ENCODE measurements around the gene SLC52A3. TPM values are rescaled to one million over a fixed set of nuclear protein-coding genes. Genes with fewer than 3 reads are reported as not detected.

Gene SLC52A3
- total RNA-seq (under 1 TPM in 1 of 2 donors, not detected in 1; 0.08 TPM), polyA plus RNA-seq (under 1 TPM; 0.06 TPM)

DNA sequence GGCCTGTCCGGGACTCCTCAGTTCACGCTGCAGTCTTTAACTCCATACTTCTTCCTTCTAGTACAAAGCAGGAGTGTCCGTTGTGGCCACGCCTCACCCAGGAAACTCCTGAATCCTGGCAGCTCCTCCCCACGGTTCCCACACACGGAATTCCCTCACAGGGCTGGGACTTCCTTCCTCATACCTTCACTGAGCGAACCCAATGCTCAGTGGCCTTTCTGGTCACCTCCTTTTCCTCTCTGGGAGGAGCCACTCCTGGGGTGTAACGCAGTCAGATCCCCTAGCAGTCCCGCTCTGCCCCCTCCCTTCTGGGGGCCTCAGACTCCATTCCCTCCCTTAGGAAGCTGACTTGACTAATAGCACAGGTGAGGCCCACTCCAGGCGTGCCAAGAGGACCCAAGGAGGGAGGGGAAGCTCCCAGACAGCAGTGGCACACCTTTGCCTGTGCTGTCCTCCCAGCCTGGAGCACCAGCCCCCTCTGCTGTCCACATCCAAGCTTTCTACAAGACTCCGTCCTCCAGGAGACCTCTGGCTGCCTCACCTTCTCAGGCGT lies at the start of gene SLC52A3:
Gene SLC52A3 (minus strand): TSS at position 75 of the 553 bp plus-strand sequence. CDS start 2,726 bp downstream, outside the sequence.
- no peak for DNase-seq (ENCODE audit: low spot score)
- Histone ChIP-seq H3K4me3 (ENCODE audit: low read depth in 1 of 3, low read length in 3 of 3) (no peak within 1 kb of the TSS), H3K27me3 (ENCODE audit: control insufficient read depth in 4 of 4, insufficient read depth in 4 of 4, low read length in 3 of 4) (peaks cover 0 to 5% (median 2%) of the 10 kb centered on the region in 4 donors), H3K9ac (ENCODE audit: low read depth in 1 of 2, low read length in 2 of 2) (no peak within 1 kb of the TSS), H3K36me3 (ENCODE audit: control insufficient read depth in 4 of 4, insufficient read depth in 3 of 4, low read depth in 1 of 4, low read length in 3 of 4) (no peaks in the 10 kb centered on the region), H3K4me1 (ENCODE audit: control insufficient read depth in 4 of 4, insufficient read depth in 4 of 4, low read length in 3 of 4) (no peaks in the 10 kb centered on the region), H3K27ac (ENCODE audit: low read depth in 1 of 2, low read length in 2 of 2) (no peak within 1 kb of the TSS), H3K9me3 (ENCODE audit: control insufficient read depth in 4 of 4, low read length in 3 of 4) (no peaks in the 10 kb centered on the region)
- 60% methylated on average over 12 of the region's 12 CpGs for WGBS
- TF ChIP-seq GABPA (IDR thresholded peaks at IDR 0.05 in 1 of 2, conservative IDR thresholded peaks at IDR 0.05 in 1 of 2) (no peak), REST (IDR thresholded peaks at IDR 0.05) (no peak), YY1 (IDR thresholded peaks at IDR 0.05) (no peak)

DNA sequence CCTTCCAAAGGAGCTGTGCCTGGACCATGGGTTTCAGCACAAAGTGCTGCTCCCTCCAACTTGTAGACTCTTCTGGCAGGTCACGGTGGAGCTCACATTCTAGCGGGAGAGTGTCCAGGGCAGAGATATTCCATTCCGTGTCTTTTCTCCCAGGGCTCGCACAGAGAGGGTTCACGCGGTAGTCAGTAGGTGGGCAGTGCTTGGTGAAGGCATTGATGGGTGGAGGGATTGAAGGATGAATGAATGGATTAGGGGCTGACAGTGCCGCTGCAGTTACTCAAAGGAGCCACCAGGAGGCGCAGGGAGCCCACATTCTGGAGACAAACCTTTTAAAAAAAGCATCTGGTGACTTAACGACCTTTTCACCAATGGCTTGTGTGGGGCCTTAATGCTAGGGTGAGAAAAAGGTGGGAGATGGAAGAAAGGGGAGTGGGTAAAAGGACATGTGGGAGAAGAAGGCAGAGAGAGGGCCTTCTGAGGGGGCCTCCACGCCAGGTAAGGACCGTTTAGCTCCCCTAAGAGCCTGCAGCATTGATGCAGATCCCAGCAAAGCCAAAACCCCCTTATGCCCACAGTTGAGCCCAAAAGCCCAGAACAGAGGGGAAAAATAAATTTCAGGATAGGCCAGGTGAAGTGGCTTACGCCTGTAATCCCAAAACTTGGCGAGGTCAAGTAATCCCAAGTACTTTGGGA lies 47.8 kb upstream of the SLC52A3 start:
- no peaks in the 10 kb centered on the region for H3K36me3 ChIP-seq (ENCODE audit: control insufficient read depth in 4 of 4, insufficient read depth in 3 of 4, low read depth in 1 of 4, low read length in 3 of 4)
- TF ChIP-seq RAD21 (IDR thresholded peaks at IDR 0.05), result peak; percentile 89 to 94
- no peak for TF ChIP-seq GABPA (IDR thresholded peaks at IDR 0.05 in 1 of 2, conservative IDR thresholded peaks at IDR 0.05 in 1 of 2)
- peak; percentile 99 for TF ChIP-seq CTCF (IDR thresholded peaks at IDR 0.05; ENCODE audit: low read depth, low read length, missing input control)
- TF ChIP-seq, protein P1, sequence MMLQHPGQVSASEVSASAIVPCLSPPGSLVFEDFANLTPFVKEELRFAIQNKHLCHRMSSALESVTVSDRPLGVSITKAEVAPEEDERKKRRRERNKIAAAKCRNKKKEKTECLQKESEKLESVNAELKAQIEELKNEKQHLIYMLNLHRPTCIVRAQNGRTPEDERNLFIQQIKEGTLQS (IDR thresholded peaks at IDR 0.05), result no peak
- H3K4me1 ChIP-seq (ENCODE audit: control insufficient read depth in 4 of 4, insufficient read depth in 4 of 4, low read length in 3 of 4), result no peaks in the 10 kb centered on the region
- H3K27me3 ChIP-seq (ENCODE audit: control insufficient read depth in 4 of 4, insufficient read depth in 4 of 4, low read length in 3 of 4), result no peaks in the 10 kb centered on the region
- H3K9ac ChIP-seq (ENCODE audit: low read depth in 1 of 2, low read length in 2 of 2), result no peak overlapping the region
- H3K9me3 ChIP-seq (ENCODE audit: control insufficient read depth in 4 of 4, low read length in 3 of 4), result no peaks in the 10 kb centered on the region
- peak; percentile 68 for DNase-seq (ENCODE audit: low spot score)
- WGBS, result 32% methylated on average over 13 of the region's 13 CpGs
- no peak overlapping the region for H3K4me3 ChIP-seq (ENCODE audit: low read depth in 1 of 3, low read length in 3 of 3)
- no peak overlapping the region for H3K27ac ChIP-seq (ENCODE audit: low read depth in 1 of 2, low read length in 2 of 2)

DNA sequence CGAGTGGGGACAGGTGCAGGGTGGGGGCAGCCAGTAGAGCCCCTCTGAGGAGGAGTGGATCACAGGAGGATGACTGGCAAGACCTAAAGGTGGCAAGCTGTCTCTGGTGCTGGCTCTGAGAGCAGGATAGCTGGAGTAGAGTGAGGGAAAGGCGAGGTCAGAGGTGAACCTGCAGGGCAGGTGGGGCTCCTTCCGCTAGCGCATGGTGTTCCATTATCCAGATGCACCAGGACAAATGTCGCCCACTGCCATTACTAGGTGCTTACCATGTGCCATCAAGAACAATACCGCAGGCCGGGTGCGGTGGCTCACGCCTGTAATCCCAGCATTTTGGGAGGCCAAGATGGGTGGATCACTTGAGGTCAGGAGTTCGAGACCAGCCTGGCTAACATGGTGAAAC lies 46.9 kb upstream of the SLC52A3 start:
- TF ChIP-seq CTCF (IDR thresholded peaks at IDR 0.05; ENCODE audit: low read depth, low read length, missing input control), result no peak
- DNase-seq (ENCODE audit: low spot score), result no peak
- H3K9me3 ChIP-seq (ENCODE audit: control insufficient read depth in 4 of 4, low read length in 3 of 4), result no peaks in the 10 kb centered on the region
- no peaks in the 10 kb centered on the region for H3K36me3 ChIP-seq (ENCODE audit: control insufficient read depth in 4 of 4, insufficient read depth in 3 of 4, low read depth in 1 of 4, low read length in 3 of 4)
- no peak overlapping the region for H3K27ac ChIP-seq (ENCODE audit: low read depth in 1 of 2, low read length in 2 of 2)
- WGBS, result 80% methylated on average over 10 of the region's 10 CpGs
- no peak overlapping the region for H3K4me3 ChIP-seq (ENCODE audit: low read depth in 1 of 3, low read length in 3 of 3)
- H3K9ac ChIP-seq (ENCODE audit: low read depth in 1 of 2, low read length in 2 of 2), result no peak overlapping the region
- H3K27me3 ChIP-seq (ENCODE audit: control insufficient read depth in 4 of 4, insufficient read depth in 4 of 4, low read length in 3 of 4), result peaks cover 0 to 2% (median 0%) of the 10 kb centered on the region in 4 donors
- H3K4me1 ChIP-seq (ENCODE audit: control insufficient read depth in 4 of 4, insufficient read depth in 4 of 4, low read length in 3 of 4), result no peaks in the 10 kb centered on the region
